Measurements from ENCODE around the gene CCM2L.

DNA sequence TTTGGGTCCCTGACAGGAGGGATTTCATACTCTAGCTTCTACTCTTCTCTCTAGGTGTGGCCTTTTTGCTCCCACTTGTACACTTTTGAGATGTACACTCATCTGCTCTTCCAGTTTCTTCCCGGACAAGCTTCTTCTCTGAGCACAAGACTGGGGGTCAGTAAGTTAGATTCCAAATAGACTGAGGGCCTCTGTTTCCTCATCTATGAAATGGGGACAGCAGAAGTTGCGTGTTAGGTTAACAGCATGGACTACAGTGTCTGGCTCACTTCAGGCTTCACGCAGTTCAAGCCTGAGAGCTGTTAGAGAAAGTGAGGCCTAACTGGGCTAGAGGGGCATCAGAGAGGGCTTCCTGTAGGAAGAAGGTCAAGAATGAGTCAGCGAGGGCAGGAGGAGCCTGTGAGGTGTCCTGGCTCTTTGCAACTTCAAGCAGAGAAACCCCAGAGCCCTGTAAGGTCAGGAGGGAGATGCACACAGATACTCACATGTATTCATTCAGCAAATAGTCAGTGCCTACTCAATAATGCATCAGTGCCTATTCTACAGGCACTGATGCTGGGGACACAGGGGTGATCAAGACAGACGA lies 21.7 kb upstream of the CCM2L start:
- TF ChIP-seq, protein P1, sequence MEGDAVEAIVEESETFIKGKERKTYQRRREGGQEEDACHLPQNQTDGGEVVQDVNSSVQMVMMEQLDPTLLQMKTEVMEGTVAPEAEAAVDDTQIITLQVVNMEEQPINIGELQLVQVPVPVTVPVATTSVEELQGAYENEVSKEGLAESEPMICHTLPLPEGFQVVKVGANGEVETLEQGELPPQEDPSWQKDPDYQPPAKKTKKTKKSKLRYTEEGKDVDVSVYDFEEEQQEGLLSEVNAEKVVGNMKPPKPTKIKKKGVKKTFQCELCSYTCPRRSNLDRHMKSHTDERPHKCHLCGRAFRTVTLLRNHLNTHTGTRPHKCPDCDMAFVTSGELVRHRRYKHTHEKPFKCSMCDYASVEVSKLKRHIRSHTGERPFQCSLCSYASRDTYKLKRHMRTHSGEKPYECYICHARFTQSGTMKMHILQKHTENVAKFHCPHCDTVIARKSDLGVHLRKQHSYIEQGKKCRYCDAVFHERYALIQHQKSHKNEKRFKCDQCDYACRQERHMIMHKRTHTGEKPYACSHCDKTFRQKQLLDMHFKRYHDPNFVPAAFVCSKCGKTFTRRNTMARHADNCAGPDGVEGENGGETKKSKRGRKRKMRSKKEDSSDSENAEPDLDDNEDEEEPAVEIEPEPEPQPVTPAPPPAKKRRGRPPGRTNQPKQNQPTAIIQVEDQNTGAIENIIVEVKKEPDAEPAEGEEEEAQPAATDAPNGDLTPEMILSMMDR (IDR thresholded peaks at IDR 0.05; ENCODE audit: borderline replicate concordance, extremely low read depth, low read length, poor library complexity, severe bottlenecking) = no peak
- no peak for TF ChIP-seq EZH2 (IDR thresholded peaks at IDR 0.05; ENCODE audit: borderline replicate concordance, low read depth, low read length, severe bottlenecking)
